NCI-H128 (cell line): ENCODE measurements around the gene IL10RA.

Experiments used
- DNase-seq: peaks from one replicate; lab custom pipeline; 2025; ENCODE audit not compliant: unreplicated experiment; lab: John Stamatoyannopoulos, UW

IL10RA gene

GRCh38 chr11:117989351-117990102 lies 3.3 kb downstream of the IL10RA start:
- no peak for DNase-seq

- no peak for DNase-seq
Measured at GRCh38 chr11:117992136-117992535, 5.9 kb downstream of the IL10RA start.

- DNase-seq = no peak
Measured at GRCh38 chr11:117992620-117993019, 6.4 kb downstream of the IL10RA start.

- DNase-seq = no peak
Measured at GRCh38 chr11:117993988-117994745, 8.0 kb downstream of the IL10RA start.

- no peak for DNase-seq
Measured at GRCh38 chr11:117995472-117995871, 9.3 kb downstream of the IL10RA start.

GRCh38 chr11:117996058-117996457 lies 9.9 kb downstream of the IL10RA start:
- DNase-seq = no peak

- DNase-seq = no peak
Measured at GRCh38 chr11:117997406-117997805, 11.2 kb downstream of the IL10RA start.

- DNase-seq = no peak
Measured at GRCh38 chr11:117997823-117998579, 11.8 kb downstream of the IL10RA start.

GRCh38 chr11:117998664-117999353 lies 12.6 kb downstream of the IL10RA start:
- DNase-seq = no peak

GRCh38 chr11:117999354-117999993 lies 13.3 kb downstream of the IL10RA start:
- DNase-seq = no peak

GRCh38 chr11:118000067-118000849 lies 14.1 kb downstream of the IL10RA start:
- DNase-seq = no peak

- no peak for DNase-seq
Measured at GRCh38 chr11:118000850-118001228, 14.6 kb downstream of the IL10RA start.

- no peak for DNase-seq
Measured at GRCh38 chr11:118001494-118001971, 15.3 kb downstream of the IL10RA start.

- DNase-seq = no peak
Measured at GRCh38 chr11:118002010-118002540, 15.9 kb downstream of the IL10RA start.

- DNase-seq = no peak
Measured at GRCh38 chr11:118002541-118003423, 16.6 kb downstream of the IL10RA start.

GRCh38 chr11:118003456-118003855 lies 17.3 kb downstream of the IL10RA start:
- no peak for DNase-seq

- DNase-seq = no peak
Measured at GRCh38 chr11:118004543-118005223, 18.5 kb downstream of the IL10RA start.
